Adrenal gland (tissue), 12 donors: ENCODE measurements around the gene KCNAB2. TPM values are rescaled to one million over a fixed set of nuclear protein-coding genes. Genes with fewer than 3 reads are reported as not detected.
A peak's percentile ranks its signal among the peaks of the same experiment; 100 is the strongest.

ENCODE experiments used
- DNase-seq, 7 donors: peaks; one replicate each; pipeline ENCODE4 v3.0.0-alpha.2; 2019 to 2020
- H3K27ac ChIP-seq, 5 donors: fragments of 200-600 bp; sonication (generic) in 4 of 5; 1 replicate in 3 of 5; 2 replicates in 2 of 5; pipeline versions ENCODE4 v1.5.1 to v1.8.0; 2016 to 2020; ENCODE audit warnings: mild to moderate bottlenecking in 1 of 5
- H3K27me3 ChIP-seq: fragments of 200-600 bp; 2 replicates; pipeline ENCODE4 v1.8.0; 2021
- H3K36me3 ChIP-seq, 2 donors: fragments of 200-600 bp; replicated peaks in 1 of 2; 1 replicate in 1 of 2; 2 replicates in 1 of 2; pipeline versions ENCODE4 v1.5.1 to v1.8.0; 2018 to 2022
- H3K4me1 ChIP-seq, 2 donors: fragments of 200-600 bp; replicated peaks in 1 of 2; 1 replicate in 1 of 2; 2 replicates in 1 of 2; pipeline versions ENCODE4 v1.5.1 to v1.8.0; 2018 to 2021
- H3K4me3 ChIP-seq, 4 donors: fragments of 200-600 bp; sonication (generic) in 3 of 4; one replicate each; pipeline ENCODE4 v1.5.1; 2016 to 2018
- H3K9me3 ChIP-seq, 3 donors: fragments of 200-600 bp; sonication (generic) in 1 of 3; replicated peaks in 1 of 3; 1 replicate in 2 of 3; 2 replicates in 1 of 3; pipeline versions ENCODE4 v1.5.1 to v1.8.0; 2016 to 2021
- CTCF ChIP-seq, 6 experiments: fragments of 450-650 bp in 4 of 6; fragments of 200-600 bp in 2 of 6; sonication (generic) in 1 of 6; IDR thresholded peaks; 1 replicate in 5 of 6; 2 replicates in 1 of 6; pipeline versions ENCODE4 v1.5.1 to v1.8.0; 2016 to 2021; ENCODE audit warnings: antibody characterized with exemption in 6 of 6, mild to moderate bottlenecking in 2 of 6, moderate library complexity in 1 of 6
- POLR2A ChIP-seq, 2 donors: fragments of 450-650 bp; IDR thresholded peaks; one replicate each; pipeline ENCODE4 v1.6.1; 2017; ENCODE audit warnings: antibody characterized with exemption in 2 of 2, mild to moderate bottlenecking in 2 of 2, moderate library complexity in 1 of 2
- WGBS, 4 donors: extraction: QIAGEN DNeasy Blood & Tissue Kit in 2 of 4; methylation state at CpG; one replicate each; pipeline versions ENCODE4 v1.1.5 to v1.1.7; 2013 to 2017; 5-methylcytosine and 5-hydroxymethylcytosine counted together
- intact Hi-C, 2 donors: fragments of 100-400 bp; cut with DNase I; formaldehyde crosslinking; loops; one replicate each; pipeline versions ENCODE4 v1.14.1 to v1.15.0; 2022 to 2023
- polyA plus RNA-seq, 3 donors: library from polyadenylated mRNA; stranded (reverse); fragments of 200-250 nt in 2 of 3; fragments of 350-450 nt in 1 of 3; fragmentation: Illumina TruSeq in 1 of 3; extraction: RNeasy Lipid Tissue Mini Kit (QIAGEN cat#74804) in 1 of 3; gene quantifications; one replicate each; pipeline ENCODE4 v1.2.3, GENCODE V29; 2013 to 2014
- total RNA-seq, 9 donors: library from RNA; depleted of rRNA in 4 of 9; stranded (reverse); fragments of >200 nt in 4 of 9; fragments of 120-200 nt in 1 of 9; fragmentation: NEBNext Ultra II Directional in 1 of 9; extraction: Animal tissue kit (Norgen Biotek cat#: 25700) in 1 of 9; gene quantifications; one replicate each; pipeline versions ENCODE4 v1.1.0 to v1.2.4, GENCODE V29; 2013 to 2023
- donor health status: healthy with polysubstance abuse.
- donor health status: Bipolar disorder and iron deficiency.
- donor health status: DM: yes; HTN: yes; CAD: no.
- donor health status: DM: no; HTN: no; CAD: no.
- donor health status: DM: no; HTN: no; CAD: no.
- donor health status: DM: yes; HTN: yes; CAD: no.

The KCNAB2 gene
- total and polyA plus RNA-seq, 12 donors: 2.2 to 48.0 (median 16.8) TPM

GRCh38 chr1:6107409-6108356, 62.0 kb downstream of the KCNAB2 start:
- intact Hi-C loops: no loop called here
- H3K27ac ChIP-seq: no peak overlapping the region
- WGBS, 4 donors: 81 to 84% (median 84%) methylated on average over 8 of the region's 8 CpGs

DNA sequence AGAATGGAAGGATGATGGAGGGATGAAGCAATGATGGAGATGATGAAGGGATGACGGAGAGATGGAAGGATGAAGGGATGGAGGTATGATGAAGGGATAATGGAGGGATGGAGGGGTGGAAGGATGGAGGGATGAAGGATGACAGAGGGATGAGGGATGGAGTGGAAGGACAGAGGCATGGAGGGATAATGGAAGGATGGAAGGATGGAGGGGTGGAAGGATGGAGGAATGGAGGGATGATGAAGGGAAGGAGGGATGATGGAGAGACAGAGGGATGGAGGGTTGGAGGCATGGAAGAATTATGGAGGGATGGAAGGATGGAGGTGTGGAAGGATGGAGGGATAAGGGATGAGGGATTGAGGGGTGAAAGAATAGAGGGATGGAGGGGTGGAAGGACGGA, 62.8 kb downstream of the KCNAB2 start:
- no peaks in the 10 kb centered on the region for H3K36me3 ChIP-seq
- intact Hi-C loops: no loop called here
- H3K9me3 ChIP-seq: no peaks in the 10 kb centered on the region
- H3K4me1 ChIP-seq: no peaks in the 10 kb centered on the region
- H3K27ac ChIP-seq: no peak overlapping the region
- no peak for DNase-seq
- no peak overlapping the region for H3K4me3 ChIP-seq
- H3K27me3 ChIP-seq: peaks cover 3% of the 10 kb centered on the region
- no peak for TF ChIP-seq CTCF (IDR thresholded peaks at IDR 0.05)
- no peak for TF ChIP-seq POLR2A (IDR thresholded peaks at IDR 0.05)
- 52 to 65% (median 60%) methylated on average over 2 of the region's 2 CpGs for WGBS, 4 donors

More at GRCh38 chr1:6107409-6108356, 62.0 kb downstream of the KCNAB2 start:
- Histone ChIP-seq H3K4me1 (no peaks in the 10 kb centered on the region), H3K36me3 (no peaks in the 10 kb centered on the region), H3K27me3 (peaks cover 3% of the 10 kb centered on the region), H3K9me3 (no peaks in the 10 kb centered on the region), H3K4me3 (no peak overlapping the region)
- DNase-seq: no peak
- TF ChIP-seq CTCF (IDR thresholded peaks at IDR 0.05) (no peak), POLR2A (IDR thresholded peaks at IDR 0.05) (no peak)

GRCh38 chr1:6108937-6109614, 63.4 kb downstream of the KCNAB2 start:
- Histone ChIP-seq H3K4me3 (no peak overlapping the region), H3K27me3 (peaks cover 3% of the 10 kb centered on the region), H3K4me1 (no peaks in the 10 kb centered on the region), H3K9me3 (no peaks in the 10 kb centered on the region), H3K27ac (no peak overlapping the region), H3K36me3 (no peaks in the 10 kb centered on the region)
- WGBS, 4 donors: 40 to 53% (median 47%) methylated on average over 8 to 15 of the region's 15 CpGs
- TF ChIP-seq CTCF (IDR thresholded peaks at IDR 0.05) (peak in 4 of 6 experiments; percentile 22 to 36 (median 36)), POLR2A (IDR thresholded peaks at IDR 0.05) (no peak)
- intact Hi-C loops: no loop called here
- peak in 2 of 7 donors; percentile 38 to 65 for DNase-seq

DNA sequence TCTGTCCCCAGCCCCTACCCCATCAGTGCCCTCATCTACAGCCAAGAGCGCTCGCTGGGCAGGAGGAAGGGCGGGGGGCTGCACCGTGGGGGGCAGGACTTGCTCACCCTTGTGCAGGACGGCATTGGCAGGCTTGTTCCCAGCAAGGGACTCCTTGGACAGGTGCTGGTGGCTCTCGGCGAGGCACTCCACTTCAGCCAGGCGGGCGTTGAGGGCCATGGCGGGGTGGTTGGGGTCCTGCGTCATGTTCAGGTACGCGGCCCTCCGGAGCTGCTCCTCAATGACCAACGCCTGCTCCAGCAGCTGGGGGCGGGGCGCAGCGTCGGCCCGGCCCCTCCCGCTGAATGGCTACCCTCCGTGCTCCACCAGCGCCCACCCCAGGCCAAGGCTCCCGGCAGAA, 64.0 kb downstream of the KCNAB2 start:
- Histone ChIP-seq H3K9me3 (no peaks in the 10 kb centered on the region), H3K27me3 (peaks cover 3% of the 10 kb centered on the region), H3K4me3 (no peak overlapping the region), H3K4me1 (no peaks in the 10 kb centered on the region), H3K27ac (no peak overlapping the region), H3K36me3 (no peaks in the 10 kb centered on the region)
- no peak for DNase-seq
- intact Hi-C loops: no loop called here
- 68 to 80% (median 76%) methylated on average over 9 to 24 of the region's 24 CpGs for WGBS, 4 donors
- TF ChIP-seq CTCF (IDR thresholded peaks at IDR 0.05) (no peak), POLR2A (IDR thresholded peaks at IDR 0.05) (no peak)
